HepG2 (cell line): ENCODE results near the gene EIF3L.

Experiments
- CEBPB ChIP-seq: IDR thresholded peaks from 2 replicates; pipeline ENCODE4 v1.6.1; 2011; ENCODE audit warnings: low read depth, low read length, improper control_type of control experiment, borderline replicate concordance
- ETV5 ChIP-seq: IDR thresholded peaks from 2 replicates; pipeline ENCODE4 v1.6.1; 2018; ENCODE audit warnings: missing biosample characterization, missing genetic modification reagents, inconsistent platforms, borderline replicate concordance
- FIP1L1 ChIP-seq: fragments of 200-400 bp; formaldehyde crosslinking; IDR thresholded peaks from 2 replicates; pipeline ENCODE4 v1.6.1; 2018; ENCODE audit warnings: low read depth, mild to moderate bottlenecking, low read length, moderate library complexity, borderline replicate concordance; ENCODE audit not compliant: insufficient read depth
- FOSL2 ChIP-seq: sonication (generic); formaldehyde crosslinking; IDR thresholded peaks from 2 replicates; pipeline ENCODE4 v1.4.0; 2020; ENCODE audit warnings: missing genetic modification reagents
- GABPA ChIP-seq, 2 experiments: IDR thresholded peaks; 2 replicates each; pipeline ENCODE4 v1.6.1; 2011 to 2016; ENCODE audit warnings: low read depth in 2 of 2, low read length in 1 of 2, missing biosample characterization in 1 of 2, missing genetic modification characterization in 1 of 2
- MIER3 ChIP-seq: IDR thresholded peaks from 2 replicates; pipeline ENCODE4 v1.6.1; 2016; ENCODE audit warnings: missing compliant biosample characterization, borderline replicate concordance
- SIN3A ChIP-seq: IDR thresholded peaks from 2 replicates; pipeline ENCODE4 v1.6.1; 2011; ENCODE audit warnings: low read depth, mild to moderate bottlenecking, control low read depth, low read length, borderline replicate concordance
- TF ChIP-seq, protein P1 (sequence below): sonication (generic); formaldehyde crosslinking; IDR thresholded peaks from 2 replicates; pipeline ENCODE4 v1.5.0; 2020; ENCODE audit warnings: mild to moderate bottlenecking, missing genetic modification reagents, moderate library complexity
- TF ChIP-seq, protein P2 (sequence below): sonication (generic); formaldehyde crosslinking; IDR thresholded peaks from 2 replicates; pipeline ENCODE4 v1.4.0; 2020; ENCODE audit warnings: mild to moderate bottlenecking, missing genetic modification reagents
- TF ChIP-seq, protein P3 (sequence below): sonication (generic); formaldehyde crosslinking; IDR thresholded peaks from 2 replicates; pipeline ENCODE4 v1.5.1; 2020; ENCODE audit warnings: mild to moderate bottlenecking, missing genetic modification reagents, borderline replicate concordance

DNA sequence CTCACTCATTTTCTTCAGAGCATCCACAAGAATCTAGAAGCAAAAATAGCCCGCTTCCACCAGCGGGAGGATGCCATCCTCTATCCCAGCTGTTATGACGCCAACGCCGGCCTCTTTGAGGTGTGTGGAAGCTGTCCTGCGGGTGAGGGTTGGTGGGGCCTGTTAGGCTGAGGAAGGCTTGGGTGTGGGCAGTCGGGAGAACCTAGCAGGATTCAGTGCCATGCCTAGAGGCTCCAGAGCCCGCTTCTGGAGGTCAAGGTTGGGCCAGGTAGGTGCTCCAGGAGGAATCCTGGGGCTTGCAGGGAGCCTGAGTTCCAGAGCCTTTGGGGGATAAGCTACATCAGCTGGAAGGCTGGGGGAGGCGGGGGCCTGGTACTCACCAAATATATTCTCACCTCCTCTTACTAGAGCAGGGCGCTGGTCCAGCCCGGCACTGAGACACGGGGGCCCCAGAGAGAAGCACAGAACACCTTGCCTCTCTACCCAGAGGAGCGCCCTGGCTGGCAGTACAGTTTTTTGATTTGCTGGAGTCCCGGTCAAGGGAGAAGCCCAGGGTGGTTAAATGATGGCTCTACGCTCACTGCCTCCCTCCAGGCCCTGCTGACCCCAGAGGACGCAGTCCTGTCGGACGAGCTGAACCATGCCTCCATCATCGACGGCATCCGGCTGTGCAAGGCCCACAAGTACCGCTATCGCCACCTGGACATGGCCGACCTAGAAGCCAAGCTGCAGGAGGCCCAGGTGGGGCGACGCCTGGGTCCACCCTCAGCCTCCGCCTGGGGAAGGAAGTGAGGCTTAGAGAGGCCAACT lies 36.1 kb upstream of the EIF3L start:
- TF ChIP-seq, protein P1, sequence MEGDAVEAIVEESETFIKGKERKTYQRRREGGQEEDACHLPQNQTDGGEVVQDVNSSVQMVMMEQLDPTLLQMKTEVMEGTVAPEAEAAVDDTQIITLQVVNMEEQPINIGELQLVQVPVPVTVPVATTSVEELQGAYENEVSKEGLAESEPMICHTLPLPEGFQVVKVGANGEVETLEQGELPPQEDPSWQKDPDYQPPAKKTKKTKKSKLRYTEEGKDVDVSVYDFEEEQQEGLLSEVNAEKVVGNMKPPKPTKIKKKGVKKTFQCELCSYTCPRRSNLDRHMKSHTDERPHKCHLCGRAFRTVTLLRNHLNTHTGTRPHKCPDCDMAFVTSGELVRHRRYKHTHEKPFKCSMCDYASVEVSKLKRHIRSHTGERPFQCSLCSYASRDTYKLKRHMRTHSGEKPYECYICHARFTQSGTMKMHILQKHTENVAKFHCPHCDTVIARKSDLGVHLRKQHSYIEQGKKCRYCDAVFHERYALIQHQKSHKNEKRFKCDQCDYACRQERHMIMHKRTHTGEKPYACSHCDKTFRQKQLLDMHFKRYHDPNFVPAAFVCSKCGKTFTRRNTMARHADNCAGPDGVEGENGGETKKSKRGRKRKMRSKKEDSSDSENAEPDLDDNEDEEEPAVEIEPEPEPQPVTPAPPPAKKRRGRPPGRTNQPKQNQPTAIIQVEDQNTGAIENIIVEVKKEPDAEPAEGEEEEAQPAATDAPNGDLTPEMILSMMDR (CRISPR knock-in tag): no peak
- TF ChIP-seq FIP1L1: no peak
- TF ChIP-seq CEBPB: no peak
- TF ChIP-seq, protein P2, sequence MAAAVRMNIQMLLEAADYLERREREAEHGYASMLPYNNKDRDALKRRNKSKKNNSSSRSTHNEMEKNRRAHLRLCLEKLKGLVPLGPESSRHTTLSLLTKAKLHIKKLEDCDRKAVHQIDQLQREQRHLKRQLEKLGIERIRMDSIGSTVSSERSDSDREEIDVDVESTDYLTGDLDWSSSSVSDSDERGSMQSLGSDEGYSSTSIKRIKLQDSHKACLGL: no peak
- TF ChIP-seq MIER3 (CRISPR knock-in tag): no peak
- TF ChIP-seq, protein P3, sequence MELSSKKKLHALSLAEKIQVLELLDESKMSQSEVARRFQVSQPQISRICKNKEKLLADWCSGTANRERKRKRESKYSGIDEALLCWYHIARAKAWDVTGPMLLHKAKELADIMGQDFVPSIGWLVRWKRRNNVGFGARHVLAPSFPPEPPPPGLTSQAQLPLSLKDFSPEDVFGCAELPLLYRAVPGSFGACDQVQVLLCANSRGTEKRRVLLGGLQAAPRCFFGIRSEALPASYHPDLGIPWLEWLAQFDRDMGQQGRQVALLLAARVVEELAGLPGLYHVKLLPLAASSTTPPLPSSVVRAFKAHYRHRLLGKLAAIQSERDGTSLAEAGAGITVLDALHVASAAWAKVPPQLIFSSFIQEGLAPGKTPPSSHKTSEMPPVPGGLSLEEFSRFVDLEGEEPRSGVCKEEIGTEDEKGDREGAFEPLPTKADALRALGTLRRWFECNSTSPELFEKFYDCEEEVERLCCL (CRISPR knock-in tag): no peak
- TF ChIP-seq FOSL2 (CRISPR knock-in tag): no peak
- TF ChIP-seq GABPA (IDR thresholded peaks at IDR 0.05; ENCODE audit: low read depth, low read length): no peak
- no peak for TF ChIP-seq GABPA (CRISPR knock-in tag; IDR thresholded peaks at IDR 0.05; ENCODE audit: low read depth)
- TF ChIP-seq ETV5 (CRISPR knock-in tag): no peak
- TF ChIP-seq SIN3A: no peak
